Measurements from ENCODE around the gene IRGM.

Gene IRGM

DNA sequence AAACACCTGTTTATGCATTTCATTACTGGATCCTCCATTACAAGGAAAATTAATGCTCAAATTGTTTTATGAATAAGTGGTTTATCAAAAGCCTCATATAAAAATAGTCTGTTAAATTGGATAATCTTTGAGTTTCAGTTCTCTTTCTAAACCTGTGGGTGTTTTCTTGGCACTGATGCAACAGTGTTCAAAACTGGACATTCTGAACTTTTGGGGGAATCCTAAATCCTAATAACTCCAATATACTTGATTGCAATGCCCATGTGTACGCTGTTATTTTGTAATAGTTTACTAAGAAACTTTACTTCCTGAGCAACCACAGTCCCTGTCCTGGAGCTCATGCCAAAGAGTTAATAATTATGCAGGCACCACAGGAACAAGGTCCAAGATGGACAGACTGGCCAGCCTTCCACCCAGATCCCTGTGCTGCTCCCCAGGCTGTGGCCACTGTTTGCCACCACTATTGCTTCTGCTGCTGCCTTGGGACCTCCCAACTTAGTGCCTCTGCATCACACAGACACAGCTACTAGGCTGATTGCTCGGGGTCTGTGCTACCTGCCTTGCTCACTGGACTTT is 14.0 kb downstream of the IRGM start:
- TF ChIP-seq TCF12 (IDR thresholded peaks at IDR 0.05; ENCODE audit: low read depth) (no peak), ZBTB7A (IDR thresholded peaks at IDR 0.05; ENCODE audit: low read depth) (no peak), CEBPB (IDR thresholded peaks at IDR 0.05) (no peak), FOXM1 (IDR thresholded peaks at IDR 0.05; ENCODE audit: borderline replicate concordance, low read depth) (no peak), TEAD4 (IDR thresholded peaks at IDR 0.05) (no peak), CREB1 (IDR thresholded peaks at IDR 0.05; ENCODE audit: low read depth) (no peak), EGR1 (IDR thresholded peaks at IDR 0.05) (no peak), RAD21 (IDR thresholded peaks at IDR 0.05; ENCODE audit: low read depth) (no peak), EP300 (IDR thresholded peaks at IDR 0.05; ENCODE audit: borderline replicate concordance) (no peak), YY1 (IDR thresholded peaks at IDR 0.05; ENCODE audit: low read depth) (no peak)
- TF ChIP-seq, protein P1, sequence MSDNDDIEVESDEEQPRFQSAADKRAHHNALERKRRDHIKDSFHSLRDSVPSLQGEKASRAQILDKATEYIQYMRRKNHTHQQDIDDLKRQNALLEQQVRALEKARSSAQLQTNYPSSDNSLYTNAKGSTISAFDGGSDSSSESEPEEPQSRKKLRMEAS (IDR thresholded peaks at IDR 0.05) = no peak

GRCh38 chr5:150862070-150862469 is 15.7 kb downstream of the IRGM start:
- no peak for TF ChIP-seq EGR1 (IDR thresholded peaks at IDR 0.05)

- TF ChIP-seq, protein P1 (IDR thresholded peaks at IDR 0.05) = no peak
- peak; percentile 30 for TF ChIP-seq NFIC (IDR thresholded peaks at IDR 0.05)
Measured at GRCh38 chr5:150879358-150879757, 33.0 kb downstream of the IRGM start.

GRCh38 chr5:150895431-150896428 is 49.4 kb downstream of the IRGM start:
- TF ChIP-seq, protein P2, sequence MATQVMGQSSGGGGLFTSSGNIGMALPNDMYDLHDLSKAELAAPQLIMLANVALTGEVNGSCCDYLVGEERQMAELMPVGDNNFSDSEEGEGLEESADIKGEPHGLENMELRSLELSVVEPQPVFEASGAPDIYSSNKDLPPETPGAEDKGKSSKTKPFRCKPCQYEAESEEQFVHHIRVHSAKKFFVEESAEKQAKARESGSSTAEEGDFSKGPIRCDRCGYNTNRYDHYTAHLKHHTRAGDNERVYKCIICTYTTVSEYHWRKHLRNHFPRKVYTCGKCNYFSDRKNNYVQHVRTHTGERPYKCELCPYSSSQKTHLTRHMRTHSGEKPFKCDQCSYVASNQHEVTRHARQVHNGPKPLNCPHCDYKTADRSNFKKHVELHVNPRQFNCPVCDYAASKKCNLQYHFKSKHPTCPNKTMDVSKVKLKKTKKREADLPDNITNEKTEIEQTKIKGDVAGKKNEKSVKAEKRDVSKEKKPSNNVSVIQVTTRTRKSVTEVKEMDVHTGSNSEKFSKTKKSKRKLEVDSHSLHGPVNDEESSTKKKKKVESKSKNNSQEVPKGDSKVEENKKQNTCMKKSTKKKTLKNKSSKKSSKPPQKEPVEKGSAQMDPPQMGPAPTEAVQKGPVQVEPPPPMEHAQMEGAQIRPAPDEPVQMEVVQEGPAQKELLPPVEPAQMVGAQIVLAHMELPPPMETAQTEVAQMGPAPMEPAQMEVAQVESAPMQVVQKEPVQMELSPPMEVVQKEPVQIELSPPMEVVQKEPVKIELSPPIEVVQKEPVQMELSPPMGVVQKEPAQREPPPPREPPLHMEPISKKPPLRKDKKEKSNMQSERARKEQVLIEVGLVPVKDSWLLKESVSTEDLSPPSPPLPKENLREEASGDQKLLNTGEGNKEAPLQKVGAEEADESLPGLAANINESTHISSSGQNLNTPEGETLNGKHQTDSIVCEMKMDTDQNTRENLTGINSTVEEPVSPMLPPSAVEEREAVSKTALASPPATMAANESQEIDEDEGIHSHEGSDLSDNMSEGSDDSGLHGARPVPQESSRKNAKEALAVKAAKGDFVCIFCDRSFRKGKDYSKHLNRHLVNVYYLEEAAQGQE (IDR thresholded peaks at IDR 0.05; ENCODE audit: low read depth) = no peak
- peak; percentile 18; the same call in 1 of the 2 replicates for TF ChIP-seq USF1 (IDR thresholded peaks at IDR 0.05)

Measured in Ishikawa (cell line).